CD14-positive monocyte (primary cell): ENCODE results near the gene NEK4. TPM values are rescaled to one million over a fixed set of nuclear protein-coding genes. Genes with fewer than 3 reads are reported as not detected.

Experiments
- DNase-seq, 3 donors: peaks; one replicate each; pipeline ENCODE4 v3.0.0-alpha.2; 2011 to 2022
- H2AFZ ChIP-seq: 2 replicates; pipeline ENCODE4 v1.6.0; 2012; ENCODE audit warnings: mild to moderate bottlenecking, low read depth, low read length, inconsistent platforms; ENCODE audit not compliant: insufficient read depth, poor library complexity, severe bottlenecking
- H3K27ac ChIP-seq, 2 donors: 1 replicate in 1 of 2; 2 replicates in 1 of 2; pipeline ENCODE4 v1.5.1; 2012 to 2013; ENCODE audit warnings: low read length in 2 of 2, control low read depth in 1 of 2, inconsistent platforms in 1 of 2, low read depth in 1 of 2, mild to moderate bottlenecking in 1 of 2
- H3K27me3 ChIP-seq, 2 donors: one replicate each; pipeline versions ENCODE4 v1.6.0 to v1.6.1; 2011 to 2013; ENCODE audit warnings: low read length in 2 of 2; ENCODE audit not compliant: control insufficient read depth in 2 of 2, insufficient read depth in 2 of 2
- H3K36me3 ChIP-seq, 2 donors: replicated peaks in 1 of 2; 1 replicate in 1 of 2; 2 replicates in 1 of 2; pipeline versions ENCODE4 v1.5.1 to v1.6.1; 2012 to 2013; ENCODE audit warnings: low read length in 2 of 2, control low read depth in 1 of 2, inconsistent platforms in 1 of 2, mild to moderate bottlenecking in 1 of 2; ENCODE audit not compliant: insufficient read depth in 2 of 2, control insufficient read depth in 1 of 2
- H3K4me1 ChIP-seq, 2 donors: 1 replicate in 1 of 2; 2 replicates in 1 of 2; pipeline versions ENCODE4 v1.5.1 to v1.6.1; 2012 to 2013; ENCODE audit warnings: low read length in 2 of 2, control low read depth in 1 of 2, inconsistent platforms in 1 of 2, mild to moderate bottlenecking in 1 of 2, moderate library complexity in 1 of 2; ENCODE audit not compliant: insufficient read depth in 2 of 2, control insufficient read depth in 1 of 2
- H3K4me2 ChIP-seq: replicated peaks from 2 replicates; pipeline ENCODE3; 2012; ENCODE audit warnings: low read length, moderate library complexity, mild to moderate bottlenecking; ENCODE audit not compliant: poor library complexity, severe bottlenecking; ENCODE audit errors: extremely low read depth
- H3K4me3 ChIP-seq, 3 experiments: fragments of 200-600 bp in 1 of 3; sonication (generic) in 1 of 3; replicated peaks in 1 of 3; 1 replicate in 2 of 3; 2 replicates in 1 of 3; pipeline ENCODE4 v1.5.1; 2011 to 2013; ENCODE audit warnings: low read length in 3 of 3, mild to moderate bottlenecking in 3 of 3, control low read depth in 2 of 3, low read depth in 2 of 3, inconsistent platforms in 1 of 3, moderate library complexity in 1 of 3
- H3K79me2 ChIP-seq: 2 replicates; pipeline ENCODE4 v1.6.0; 2012; ENCODE audit warnings: mild to moderate bottlenecking, control low read depth, inconsistent platforms, low read length, moderate library complexity; ENCODE audit not compliant: insufficient read depth
- H3K9ac ChIP-seq: 2 replicates; pipeline ENCODE4 v1.6.0; 2017; ENCODE audit warnings: low read length, mild to moderate bottlenecking; ENCODE audit not compliant: insufficient read depth, poor library complexity, severe bottlenecking
- H3K9me3 ChIP-seq, 2 donors: replicated peaks in 1 of 2; 1 replicate in 1 of 2; 2 replicates in 1 of 2; pipeline versions ENCODE4 v1.5.1 to v1.6.1; 2012 to 2013; ENCODE audit warnings: low read length in 2 of 2, control low read depth in 1 of 2; ENCODE audit not compliant: control insufficient read depth in 1 of 2, insufficient read depth in 1 of 2
- H4K20me1 ChIP-seq: 2 replicates; pipeline ENCODE4 v1.6.0; 2012; ENCODE audit warnings: mild to moderate bottlenecking, low read length, control low read depth, moderate library complexity; ENCODE audit not compliant: insufficient read depth
- H3K27ac Mint-ChIP-seq, 7 donors: one replicate each; pipeline ENCODE4 v1.8.0; 2020; ENCODE audit warnings: mild to moderate bottlenecking in 7 of 7, mixed read lengths in 7 of 7, moderate library complexity in 6 of 7, inconsistent platforms in 2 of 7
- H3K27me3 Mint-ChIP-seq, 3 donors: one replicate each; pipeline ENCODE4 v1.8.0; 2021 to 2022; ENCODE audit warnings: low read depth in 3 of 3, mild to moderate bottlenecking in 3 of 3, mixed read lengths in 3 of 3, moderate library complexity in 3 of 3, inconsistent platforms in 1 of 3
- H3K36me3 Mint-ChIP-seq, 2 donors: one replicate each; pipeline ENCODE4 v1.8.0; 2020; ENCODE audit warnings: mixed read lengths in 2 of 2, inconsistent platforms in 1 of 2, mild to moderate bottlenecking in 1 of 2
- H3K4me1 Mint-ChIP-seq: one replicate; pipeline ENCODE4 v1.8.0; 2020; ENCODE audit warnings: mild to moderate bottlenecking, mixed read lengths
- H3K4me3 Mint-ChIP-seq, 2 donors: one replicate each; pipeline ENCODE4 v1.8.0; 2020; ENCODE audit warnings: mild to moderate bottlenecking in 2 of 2, mixed read lengths in 2 of 2, moderate library complexity in 1 of 2
- H3K9me3 Mint-ChIP-seq, 7 donors: one replicate each; pipeline ENCODE4 v1.8.0; 2020 to 2022; ENCODE audit warnings: mixed read lengths in 7 of 7, mild to moderate bottlenecking in 6 of 7, moderate library complexity in 6 of 7, inconsistent platforms in 2 of 7
- WGBS: methylation state at CpG from one replicate; pipeline ENCODE4 v1.1.5; 2013; ENCODE audit warnings: missing lambda C conversion rate; ENCODE audit not compliant: insufficient coverage; 5-methylcytosine and 5-hydroxymethylcytosine counted together
- intact Hi-C, 2 donors: fragments of 100-400 bp; cut with micrococcal nuclease; formaldehyde crosslinking; loops; one replicate each; pipeline versions ENCODE4 v1.15.0 to v1.15.1; 2023
- polyA plus RNA-seq, 3 donors: library from polyadenylated mRNA; depleted of rRNA in 1 of 3; unstranded in 2 of 3; stranded (reverse) in 1 of 3; fragments of 300-500 nt in 2 of 3; fragments of >200 nt in 1 of 3; fragmentation: Illumina TruSeq in 2 of 3; gene quantifications; 1 replicate in 2 of 3; 2 replicates in 1 of 3; pipeline ENCODE4 v1.2.3, GENCODE V29; 2012 to 2021
- TF ChIP-seq, protein P1 (sequence below): fragments of 200-600 bp; IDR thresholded peaks from one replicate; pipeline ENCODE4 v1.8.0; 2022; ENCODE audit warnings: antibody characterized with exemption, mild to moderate bottlenecking

Gene NEK4
- polyA plus RNA-seq, 3 donors = 13.7 to 17.5 (median 17.4) TPM

DNA sequence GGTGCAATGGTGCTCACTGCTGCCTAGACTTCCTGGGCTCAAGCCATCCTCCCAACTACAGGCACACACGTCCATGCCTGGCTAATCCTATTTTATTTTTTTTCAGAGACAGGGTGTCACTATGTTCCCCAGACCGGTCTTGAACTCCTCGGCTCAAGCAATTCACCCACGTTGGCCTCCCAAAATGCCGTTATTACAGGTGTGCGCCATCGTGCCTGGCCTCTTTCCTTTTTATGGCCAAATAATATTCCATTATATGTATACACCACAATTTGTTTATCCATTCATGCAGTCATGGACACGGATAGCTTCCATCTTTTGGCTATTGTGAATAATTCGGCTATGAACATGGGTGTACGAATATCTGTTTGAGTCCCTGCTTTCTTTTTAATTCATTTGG, 962 bp upstream of the NEK4 start:
- H3K9me3 ChIP-seq = no peaks in the 10 kb centered on the region
- peaks cover 32% of the 10 kb centered on the region for H3K79me2 ChIP-seq
- H4K20me1 ChIP-seq = peaks cover 4% of the 10 kb centered on the region
- peaks cover 41 to 45% of the 10 kb centered on the region in 2 donors for H3K4me1 ChIP-seq
- peak overlapping the region in 1 of 3 experiments; percentile 85 for H3K4me3 ChIP-seq
- intact Hi-C loops = no loop called here
- peaks cover 0 to 2% (median 0%) of the 10 kb centered on the region in 7 donors for H3K9me3 Mint-ChIP-seq
- TF ChIP-seq, protein P1, sequence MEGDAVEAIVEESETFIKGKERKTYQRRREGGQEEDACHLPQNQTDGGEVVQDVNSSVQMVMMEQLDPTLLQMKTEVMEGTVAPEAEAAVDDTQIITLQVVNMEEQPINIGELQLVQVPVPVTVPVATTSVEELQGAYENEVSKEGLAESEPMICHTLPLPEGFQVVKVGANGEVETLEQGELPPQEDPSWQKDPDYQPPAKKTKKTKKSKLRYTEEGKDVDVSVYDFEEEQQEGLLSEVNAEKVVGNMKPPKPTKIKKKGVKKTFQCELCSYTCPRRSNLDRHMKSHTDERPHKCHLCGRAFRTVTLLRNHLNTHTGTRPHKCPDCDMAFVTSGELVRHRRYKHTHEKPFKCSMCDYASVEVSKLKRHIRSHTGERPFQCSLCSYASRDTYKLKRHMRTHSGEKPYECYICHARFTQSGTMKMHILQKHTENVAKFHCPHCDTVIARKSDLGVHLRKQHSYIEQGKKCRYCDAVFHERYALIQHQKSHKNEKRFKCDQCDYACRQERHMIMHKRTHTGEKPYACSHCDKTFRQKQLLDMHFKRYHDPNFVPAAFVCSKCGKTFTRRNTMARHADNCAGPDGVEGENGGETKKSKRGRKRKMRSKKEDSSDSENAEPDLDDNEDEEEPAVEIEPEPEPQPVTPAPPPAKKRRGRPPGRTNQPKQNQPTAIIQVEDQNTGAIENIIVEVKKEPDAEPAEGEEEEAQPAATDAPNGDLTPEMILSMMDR = no peak
- H3K27me3 Mint-ChIP-seq = peaks cover 0 to 4% (median 2%) of the 10 kb centered on the region in 3 donors
- H3K9ac ChIP-seq = no peak overlapping the region
- no peaks in the 10 kb centered on the region for H3K27me3 ChIP-seq
- peaks cover 9 to 18% of the 10 kb centered on the region in 2 donors for H3K36me3 ChIP-seq
- H3K27ac ChIP-seq = peak overlapping the region; percentile 73 to 86
- WGBS = 100% methylated on average over 1 of the region's 10 CpGs
- H3K4me2 ChIP-seq = peak overlapping the region; percentile 90
- peak overlapping the region; percentile 85 to 93 for H3K4me3 Mint-ChIP-seq
- H3K4me1 Mint-ChIP-seq = peaks cover 39% of the 10 kb centered on the region
- H2AFZ ChIP-seq = no peak overlapping the region
- H3K27ac Mint-ChIP-seq = peak overlapping the region; percentile 93 to 97 (median 94)
- peaks cover 17 to 30% of the 10 kb centered on the region in 2 donors for H3K36me3 Mint-ChIP-seq
- DNase-seq = no peak

DNA sequence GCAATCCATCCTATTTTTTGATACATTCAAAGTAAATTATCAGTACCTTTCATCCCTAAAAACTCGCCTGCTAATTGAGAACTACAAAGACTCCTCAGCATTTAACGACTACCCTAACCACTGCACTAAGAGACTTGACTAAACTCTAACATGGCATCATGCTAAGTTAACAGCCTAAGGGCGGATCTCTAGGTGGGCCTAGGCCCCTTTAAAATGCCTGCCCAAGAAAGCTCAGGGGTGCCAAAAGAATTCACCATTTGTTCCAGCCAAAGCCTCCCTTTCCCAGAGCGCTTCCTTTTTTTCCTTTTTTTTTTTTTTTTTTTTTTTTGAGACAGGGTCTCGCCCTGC, 568 bp upstream of the NEK4 start:
- Histone ChIP-seq H3K4me2 (peak overlapping the region; percentile 90), H3K27ac (peak overlapping the region; percentile 73 to 86), H3K36me3 (peaks cover 9 to 22% of the 10 kb centered on the region in 2 donors), H3K4me1 (peaks cover 38 to 42% of the 10 kb centered on the region in 2 donors), H2AFZ (peak overlapping the region; percentile 91), H3K9me3 (no peaks in the 10 kb centered on the region), H3K27me3 (no peaks in the 10 kb centered on the region), H3K9ac (peak overlapping the region; percentile 92), H4K20me1 (peaks cover 4% of the 10 kb centered on the region), H3K4me3 (peak overlapping the region; percentile 60 to 85 (median 67)), H3K79me2 (peaks cover 32% of the 10 kb centered on the region)
- no peak for DNase-seq
- TF ChIP-seq, protein P1 = no peak
- Mint-ChIP-seq H3K36me3 (peaks cover 20 to 34% of the 10 kb centered on the region in 2 donors), H3K4me3 (peak overlapping the region; percentile 85 to 93), H3K4me1 (peaks cover 38% of the 10 kb centered on the region), H3K27me3 (peaks cover 0 to 4% (median 2%) of the 10 kb centered on the region in 3 donors), H3K27ac (peak overlapping the region; percentile 93 to 97 (median 94)), H3K9me3 (peaks cover 0 to 2% (median 0%) of the 10 kb centered on the region in 7 donors)
- intact Hi-C loops = no loop called here
- WGBS = 67% methylated on average over 2 of the region's 5 CpGs
